ENCODE measurements around the gene KRTAP5-2. TPM values are rescaled to one million over a fixed set of nuclear protein-coding genes. Genes with fewer than 3 reads are reported as not detected.

KRTAP5-2 gene
- total and polyA plus RNA-seq, 9 of the 15 experiments (the other 6 are each of a cell fraction or from before 2014, with no cell fraction given): not detected

- ATAC-seq (no peak), DNase-seq (ENCODE audit: extremely low read depth in 1 of 4, low spot score in 3 of 4) (no peak), FAIRE-seq (no peak)
- in situ Hi-C loops (cut with MboI) (no loop called here), intact Hi-C loops (cut with micrococcal nuclease) (no loop called here)
- no peak for TF ChIP-seq CHD7 (IDR thresholded peaks at IDR 0.05; ENCODE audit: low read depth, low read length)
- no peak for TF ChIP-seq PURB (CRISPR knock-in tag; IDR thresholded peaks at IDR 0.05; ENCODE audit: low read depth)
- no peak for TF ChIP-seq CSDE1 (IDR thresholded peaks at IDR 0.05)
- no peak overlapping the region for H3K9ac ChIP-seq (ENCODE audit: insufficient read depth in 1 of 2, low read depth in 2 of 2, low read length in 2 of 2)
- CTCF ChIA-PET (ENCODE audit: low intra/inter-chr PET ratio): no interaction called here
- H3K9me1 ChIP-seq (ENCODE audit: control insufficient read depth, insufficient read depth, low read length): peaks cover 3% of the 10 kb centered on the region
- H3K27ac ChIP-seq (ENCODE audit: extremely low read depth, low read depth, low read length): no peak overlapping the region
- no peak overlapping the region for H3K4me3 ChIP-seq
- 11% methylated on average over 3 of the region's 5 CpGs for WGBS (ENCODE audit: insufficient coverage, low coverage, missing lambda C conversion rate)
- H4K20me1 ChIP-seq (replicated peaks; ENCODE audit: control insufficient read depth, insufficient read depth, low read length): peaks cover 64% of the 10 kb centered on the region
- H3K4me1 ChIP-seq (replicated peaks in 1 of 2; ENCODE audit: control insufficient read depth in 2 of 2, insufficient read depth in 2 of 2, low read length in 2 of 2): peaks cover 0 to 46% of the 10 kb centered on the region in 2 experiments; a peak in 3 of 5 replicates
- no peaks in the 10 kb centered on the region for H3K9me3 ChIP-seq (replicated peaks; ENCODE audit: control insufficient read depth, insufficient read depth, low read depth, low read length)
- POLR2A ChIA-PET: interaction anchor here (0.6 to 1.3 kb wide), 3 partner anchors 9 to 253 kb away, joined by 3 to 5 read pairs (median 4); no protein-coding TSS in a partner anchor
- no peaks in the 10 kb centered on the region for H3K36me3 ChIP-seq (ENCODE audit: control insufficient read depth, insufficient read depth, low read length)
- no peak overlapping the region for H3K4me2 ChIP-seq (ENCODE audit: insufficient read depth, low read length)
- H3K27me3 ChIP-seq (ENCODE audit: control insufficient read depth in 2 of 2, insufficient read depth in 2 of 2, low read length in 2 of 2): peaks cover 0 to 33% of the 10 kb centered on the region in 2 experiments; a peak in 2 of 5 replicates
- no peaks in the 10 kb centered on the region for H3K79me2 ChIP-seq (ENCODE audit: control insufficient read depth, insufficient read depth, low read length)
- no TSS peak for BruUV-seq (replicated peaks)
- H2AFZ ChIP-seq (ENCODE audit: low read depth, low read length): no peak overlapping the region
Observed at GRCh38 chr11:1565904-1566247, 32.2 kb downstream of the KRTAP5-2 start.

Measured in K562 (cell line).